SH-SY5Y (cell line): ENCODE data around the gene ZNF749.

Experiments
- GATA2 ChIP-seq: IDR thresholded peaks from 2 replicates; pipeline ENCODE4 v1.6.1; 2011; ENCODE audit warnings: mild to moderate bottlenecking, low read depth, low read length
- GATA3 ChIP-seq: IDR thresholded peaks from 2 replicates; pipeline ENCODE4 v1.6.1; 2011; ENCODE audit warnings: low read depth, mild to moderate bottlenecking, low read length, moderate library complexity

Gene ZNF749

GRCh38 chr19:57435062-57435978, at the start of gene ZNF749:
TSS of gene ZNF749 (plus strand) at chr19:57435325. CDS start at chr19:57435579, 254 bp downstream.
- TF ChIP-seq GATA2 (no peak), GATA3 (no peak)

- TF ChIP-seq GATA2, result no peak
- no peak for TF ChIP-seq GATA3
Measured at GRCh38 chr19:57389194-57389729, 45.9 kb upstream of the ZNF749 start.

GRCh38 chr19:57389730-57390598, 45.2 kb upstream of the ZNF749 start, which contains the start of gene ZNF548:
TSS of gene ZNF548 (plus strand) at chr19:57389854. CDS start at chr19:57390100, 246 bp downstream.
- TF ChIP-seq GATA3 (no peak), GATA2 (no peak)

DNA sequence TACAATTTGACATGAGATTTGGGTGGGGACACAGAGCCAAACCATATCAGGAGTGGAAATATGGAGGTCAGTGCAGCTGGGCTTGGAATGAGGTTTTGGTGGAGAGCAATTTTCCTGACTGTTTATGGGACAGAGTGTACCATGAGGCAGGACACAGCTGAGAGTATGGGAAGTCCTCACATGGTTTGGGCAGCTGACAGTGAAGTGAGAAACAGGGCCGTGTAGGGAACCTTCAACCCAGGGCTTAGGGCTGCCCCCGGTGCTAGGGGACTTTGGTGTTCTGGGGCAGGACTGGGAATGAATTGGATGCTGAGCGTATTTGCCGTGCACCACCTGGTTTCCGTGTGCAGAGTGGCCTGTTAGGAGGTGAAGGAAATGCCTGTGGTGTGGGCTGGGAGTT, 39.4 kb upstream of the ZNF749 start:
- TF ChIP-seq GATA2 (no peak), GATA3 (no peak)

DNA sequence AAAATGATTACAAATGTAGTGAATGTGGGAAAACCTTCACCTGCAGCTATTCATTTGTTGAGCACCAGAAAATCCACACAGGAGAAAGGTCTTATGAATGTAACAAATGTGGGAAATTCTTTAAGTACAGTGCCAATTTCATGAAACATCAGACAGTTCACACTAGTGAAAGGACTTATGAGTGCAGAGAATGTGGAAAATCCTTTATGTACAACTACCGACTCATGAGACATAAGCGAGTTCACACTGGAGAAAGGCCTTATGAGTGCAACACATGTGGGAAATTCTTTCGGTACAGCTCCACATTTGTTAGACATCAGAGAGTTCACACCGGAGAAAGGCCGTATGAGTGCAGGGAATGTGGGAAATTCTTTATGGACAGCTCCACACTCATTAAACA, 36.3 kb upstream of the ZNF749 start:
- no peak for TF ChIP-seq GATA3
- no peak for TF ChIP-seq GATA2

DNA sequence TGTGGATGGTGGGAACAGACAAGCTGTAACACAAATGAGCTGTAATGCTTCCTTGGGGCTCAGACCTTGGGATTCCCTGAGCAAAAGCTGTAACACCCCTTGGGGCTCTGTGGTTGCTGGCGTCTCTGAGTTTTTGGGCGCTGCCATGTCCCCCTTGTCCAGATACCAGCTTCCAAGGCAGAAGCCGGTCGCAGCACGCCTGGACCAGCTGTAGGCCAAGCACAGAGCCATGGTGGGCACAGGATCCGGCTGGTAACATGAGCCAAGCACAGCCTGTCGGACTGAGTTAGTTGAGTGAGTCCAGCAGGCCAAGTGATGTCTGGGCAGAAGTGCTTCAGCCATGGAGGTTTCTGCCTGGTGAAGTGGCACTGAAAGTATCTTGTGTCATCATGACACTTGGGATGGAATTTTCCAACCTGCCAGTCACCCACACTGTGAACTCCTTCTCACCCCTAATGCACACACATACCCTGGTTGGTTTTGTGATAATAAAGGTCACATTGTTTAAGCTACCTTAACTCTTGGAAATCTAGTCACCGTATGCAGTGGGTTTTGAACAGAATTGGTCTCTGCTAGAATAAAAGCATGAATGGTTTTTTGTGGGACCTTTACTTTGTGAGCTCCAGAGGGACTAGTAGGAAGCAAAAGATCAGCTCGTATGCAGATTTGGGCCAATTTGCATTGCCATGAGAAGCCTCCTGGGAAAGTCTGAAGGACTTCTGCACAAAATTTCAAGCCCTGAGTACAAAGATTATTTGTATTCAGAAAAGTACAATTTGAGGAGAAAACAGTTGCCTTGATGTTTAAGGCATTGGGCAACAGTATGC, 31.2 kb upstream of the ZNF749 start:
- no peak for TF ChIP-seq GATA3
- no peak for TF ChIP-seq GATA2

- no peak for TF ChIP-seq GATA3
- TF ChIP-seq GATA2, result no peak
Measured at GRCh38 chr19:57406516-57407123, 28.5 kb upstream of the ZNF749 start.

DNA sequence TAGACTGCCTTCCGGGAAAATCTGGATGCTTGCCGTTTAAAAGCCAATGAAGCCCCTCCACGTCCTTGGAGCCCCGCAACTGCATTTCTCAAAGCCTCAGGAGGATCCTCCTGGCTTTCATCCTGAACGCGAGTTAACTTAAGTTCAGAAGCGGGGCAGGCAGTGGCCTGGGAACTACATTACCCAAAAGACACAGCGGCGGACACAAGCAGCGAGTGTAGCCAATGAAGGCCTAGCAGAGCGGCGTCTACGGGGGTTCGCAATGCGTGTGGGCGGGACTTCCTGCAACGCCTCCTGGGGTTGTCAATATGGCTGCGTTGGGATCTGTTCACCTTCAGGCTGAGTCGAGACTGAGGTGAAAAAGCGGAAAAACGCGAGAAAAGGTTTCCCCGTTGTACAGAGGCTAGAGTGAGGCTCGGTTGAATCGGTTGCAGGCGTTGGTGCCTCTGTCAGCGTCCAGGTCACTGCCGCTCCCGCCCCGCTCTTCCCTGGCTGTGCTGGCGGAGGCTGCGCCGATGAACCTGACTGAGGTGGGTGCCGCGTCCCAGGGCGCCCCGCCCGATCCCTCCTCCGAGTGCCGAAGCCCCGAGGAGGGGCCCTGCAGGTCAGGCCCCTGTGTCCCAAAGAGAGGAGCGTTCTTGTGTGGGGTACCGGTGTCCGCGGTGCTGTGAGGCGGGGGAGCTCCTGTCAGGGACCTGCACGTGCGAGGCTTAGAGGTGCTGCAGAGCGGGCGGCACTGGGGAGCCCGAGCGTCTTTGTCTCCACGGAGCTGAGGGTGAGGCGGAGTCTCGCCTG, 24.1 kb upstream of the ZNF749 start, which contains the start of gene ZNF17:
Gene ZNF17, plus strand, starts transcription at position 285 of the 795 bp plus-strand sequence. CDS start 2,455 bp downstream, outside the sequence.
- TF ChIP-seq GATA2 (no peak), GATA3 (no peak)

- no peak for TF ChIP-seq GATA2
- no peak for TF ChIP-seq GATA3
Measured at GRCh38 chr19:57419439-57419838, 15.7 kb upstream of the ZNF749 start.

DNA sequence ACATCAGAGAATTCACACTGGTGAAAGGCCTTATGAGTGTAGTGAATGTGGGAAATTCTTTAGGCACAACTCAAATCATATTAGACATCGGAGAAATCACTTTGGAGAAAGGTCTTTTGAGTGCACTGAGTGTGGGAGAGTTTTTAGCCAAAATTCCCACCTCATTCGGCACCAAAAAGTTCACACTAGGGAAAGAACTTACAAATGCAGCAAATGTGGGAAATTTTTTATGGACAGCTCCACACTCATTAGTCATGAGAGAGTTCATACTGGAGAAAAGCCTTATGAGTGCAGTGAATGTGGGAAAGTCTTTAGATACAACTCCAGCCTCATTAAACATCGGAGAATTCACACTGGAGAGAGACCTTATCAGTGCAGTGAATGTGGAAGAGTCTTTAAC, 14.1 kb upstream of the ZNF749 start:
- TF ChIP-seq GATA2, result no peak

DNA sequence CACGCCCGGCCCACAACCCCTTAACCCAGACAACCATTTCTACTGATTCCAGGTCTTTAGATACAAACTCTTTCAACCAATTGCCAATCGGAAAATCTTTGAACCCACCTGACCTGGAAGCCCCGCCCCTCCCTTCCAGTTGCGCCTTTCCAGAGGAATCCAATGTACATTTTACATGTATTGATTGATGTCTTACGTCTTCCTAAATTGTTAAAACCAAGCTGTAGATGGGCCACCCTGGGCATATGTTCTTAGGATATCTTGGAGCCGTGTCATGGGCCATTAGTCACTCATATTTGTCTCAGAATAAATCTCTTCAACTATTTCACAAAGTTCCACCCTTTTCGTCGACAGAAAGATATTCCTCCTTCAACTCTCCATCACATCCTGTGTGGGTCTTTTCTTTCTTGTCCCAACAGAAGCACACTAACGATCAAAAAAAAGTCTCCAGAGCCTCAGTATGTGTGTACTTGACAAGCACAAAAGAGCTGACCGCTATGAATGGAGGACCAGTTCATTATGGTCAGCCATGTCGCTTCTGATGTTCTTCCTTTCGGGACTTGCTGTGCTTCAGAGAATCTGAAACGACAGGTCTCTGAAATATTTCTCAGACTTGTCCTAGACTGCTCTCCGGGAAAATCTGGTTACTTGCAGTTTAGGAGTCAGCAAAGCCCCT, 601 bp upstream of the ZNF749 start:
- TF ChIP-seq GATA2 (no peak), GATA3 (no peak)

- TF ChIP-seq GATA2 (no peak), GATA3 (no peak)
Measured at GRCh38 chr19:57436417-57436816, 1.3 kb downstream of the ZNF749 start.
